HG03520 (cell line): ENCODE data around the gene SBF1.
A peak's percentile ranks its signal among the peaks of the same experiment; 100 is the strongest.

Experiments
- ATAC-seq: cut with Tn5 transposase; IDR thresholded peaks from one replicate; pipeline ENCODE4 v1.9.1; 2021; ENCODE audit warnings: mild to moderate bottlenecking, moderate library complexity; ENCODE audit not compliant: unreplicated experiment

Gene SBF1

GRCh38 chr22:50507421-50507990 lies 32.7 kb upstream of the SBF1 start, which contains the start of gene LMF2:
Gene LMF2, minus strand, starts transcription at chr22:50507702. Its CDS starts 27 bp downstream, at chr22:50507675.
- peak; percentile 41 for ATAC-seq

GRCh38 chr22:50506611-50507420 lies 32.0 kb upstream of the SBF1 start:
- no peak for ATAC-seq

DNA sequence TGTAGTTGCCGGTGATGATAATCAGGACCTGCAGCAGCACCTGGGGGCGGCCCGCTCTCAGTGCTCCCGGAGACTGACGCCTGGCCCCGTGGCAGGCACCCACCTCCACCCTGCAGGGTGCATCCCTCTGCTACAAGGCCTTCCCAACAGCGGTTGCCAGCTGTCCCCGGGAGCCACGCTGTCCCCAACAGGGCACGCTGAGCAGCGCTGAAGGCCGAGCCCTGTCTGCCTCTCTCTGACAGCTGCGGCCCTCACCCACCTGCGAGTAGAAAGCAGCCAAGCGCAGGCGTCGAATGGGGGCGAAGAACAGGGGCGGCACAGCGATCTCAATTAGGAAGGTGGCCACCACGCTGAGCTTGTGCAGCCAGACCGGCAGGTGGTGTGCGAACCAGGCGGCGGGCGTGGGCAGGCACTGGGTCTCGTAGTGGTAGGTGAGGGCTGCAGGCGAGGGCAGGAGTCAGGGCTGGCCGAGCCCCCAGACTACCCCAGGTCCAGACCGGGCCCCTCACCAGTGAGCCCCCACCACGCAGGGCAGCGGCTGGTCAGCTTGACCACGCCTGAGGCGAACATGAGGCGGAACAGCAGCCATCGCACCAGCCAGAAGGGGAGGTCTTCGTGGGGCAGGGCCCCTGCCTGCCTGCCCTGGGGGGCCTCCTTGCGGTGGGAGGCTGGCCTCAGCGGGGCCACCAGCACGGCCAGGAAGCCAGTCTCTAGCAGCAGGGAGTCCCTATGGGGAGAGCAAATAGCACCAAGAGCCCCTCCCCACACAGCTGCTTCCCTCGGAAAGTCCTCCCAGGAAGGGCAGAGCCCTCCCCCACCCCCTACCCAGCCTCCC lies 31.2 kb upstream of the SBF1 start:
- no peak for ATAC-seq

DNA sequence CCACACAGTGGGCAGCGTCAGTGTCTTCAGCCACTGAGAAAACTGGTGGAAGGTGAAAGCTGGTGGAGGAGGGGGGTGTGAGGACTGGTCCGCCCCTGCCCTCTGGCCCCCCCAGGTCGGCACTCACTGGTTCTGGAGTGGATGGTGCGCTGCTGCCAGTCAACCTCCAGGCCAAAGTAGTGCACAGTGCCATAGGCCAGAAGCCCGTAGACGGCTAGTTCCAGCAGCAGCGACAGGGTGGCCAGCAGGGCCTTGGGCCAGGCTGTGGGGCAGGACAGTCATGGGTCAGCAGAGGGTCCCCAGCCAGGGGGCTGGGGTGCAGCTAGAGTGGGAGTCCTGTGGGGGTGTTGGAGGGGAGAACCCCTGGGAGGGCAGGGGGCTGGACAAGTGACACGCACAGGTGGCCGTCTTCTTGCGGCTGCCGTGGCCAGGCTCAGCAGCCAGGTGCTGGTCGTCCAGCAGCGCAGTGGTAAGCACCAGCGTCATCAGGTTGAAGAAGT lies 30.5 kb upstream of the SBF1 start:
- ATAC-seq: no peak

- no peak for ATAC-seq
Measured at GRCh38 chr22:50504369-50505211, 29.8 kb upstream of the SBF1 start.

- ATAC-seq: no peak
Measured at GRCh38 chr22:50503475-50504145, 28.8 kb upstream of the SBF1 start.

- no peak for ATAC-seq
Measured at GRCh38 chr22:50502628-50503474, 28.0 kb upstream of the SBF1 start.

DNA sequence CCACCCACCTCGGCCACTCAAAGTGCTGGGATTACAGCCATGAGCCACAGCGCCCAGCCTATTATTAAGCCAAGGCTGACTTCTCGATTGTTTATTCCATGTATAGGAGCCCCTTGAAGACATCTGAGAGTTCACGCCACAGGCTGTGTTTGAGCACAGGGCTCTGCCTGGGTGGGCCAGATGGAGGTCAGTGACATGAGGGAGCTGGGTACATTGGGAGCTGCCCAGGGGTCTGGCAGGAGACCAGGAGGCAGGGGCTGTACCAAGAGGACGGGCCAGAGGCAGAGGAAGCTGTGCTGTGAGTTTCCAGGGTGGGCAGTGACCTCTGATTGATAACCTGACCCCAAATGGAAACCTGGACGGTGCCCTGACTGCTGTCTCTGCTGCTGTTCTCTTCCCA lies 27.3 kb upstream of the SBF1 start:
- no peak for ATAC-seq

DNA sequence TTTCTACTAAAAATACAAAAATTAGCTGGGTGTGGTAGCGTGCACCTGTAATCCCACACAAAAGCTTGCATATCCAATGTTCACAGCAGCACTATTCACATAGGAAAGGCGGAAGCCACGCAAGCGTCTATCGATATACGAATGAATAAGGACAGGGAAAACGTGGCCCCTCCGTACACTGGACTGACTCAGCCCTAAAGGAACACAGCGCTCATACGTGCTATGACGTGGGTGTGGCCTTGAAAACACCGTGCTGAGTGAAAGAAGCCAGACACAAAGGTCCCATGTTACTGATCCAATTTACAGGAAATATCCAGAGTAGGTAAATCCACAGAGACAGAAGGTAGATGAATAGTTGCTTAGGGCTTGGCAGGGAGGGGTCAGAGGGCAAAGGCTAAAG lies 25.6 kb upstream of the SBF1 start:
- ATAC-seq: no peak

DNA sequence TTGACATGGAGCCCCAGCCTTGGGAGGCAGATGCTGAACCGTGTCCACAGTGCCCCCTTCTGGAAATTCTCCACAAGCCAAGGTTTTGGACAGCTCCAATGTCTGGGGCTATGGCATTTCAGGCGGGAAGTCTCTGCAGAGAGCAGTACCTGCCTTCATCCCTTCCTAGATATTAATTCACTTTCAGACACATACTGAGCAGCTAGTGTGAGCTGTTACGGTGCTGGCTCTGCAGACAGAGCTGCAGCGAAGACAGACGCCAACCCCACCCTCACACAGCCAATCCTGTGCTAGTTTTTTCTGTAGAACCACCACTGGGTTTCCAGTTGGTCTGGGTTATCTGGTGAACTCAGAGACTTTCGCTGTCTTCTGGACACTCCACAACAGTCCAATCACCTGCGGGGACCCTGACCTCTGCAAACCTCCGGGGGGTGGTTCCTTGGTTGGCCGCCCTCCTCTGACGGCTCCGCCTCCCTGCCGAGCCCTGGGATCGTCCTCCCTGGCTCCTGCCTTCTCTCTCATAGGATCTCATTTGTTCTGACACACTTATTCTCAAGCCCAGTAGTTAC lies 23.6 kb upstream of the SBF1 start:
- no peak for ATAC-seq

DNA sequence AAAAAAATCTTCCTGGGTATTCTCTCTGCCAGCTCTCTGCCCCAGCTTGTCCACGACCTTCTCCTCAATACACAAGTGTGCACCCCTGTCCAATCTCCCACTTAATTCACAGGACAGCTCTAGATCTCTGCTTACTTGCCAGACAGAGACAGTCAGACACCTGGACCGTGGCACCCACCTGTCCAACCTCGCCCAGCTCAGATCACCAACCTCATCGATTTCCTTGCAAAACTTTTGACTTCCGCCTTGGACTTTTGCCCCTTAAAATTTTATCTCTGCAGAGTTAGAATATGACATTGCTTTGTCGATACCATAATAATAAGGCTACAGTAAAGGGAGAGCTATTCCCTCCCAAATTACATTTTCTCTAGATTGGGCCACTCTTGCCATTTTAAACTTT lies 22.3 kb upstream of the SBF1 start:
- no peak for ATAC-seq

DNA sequence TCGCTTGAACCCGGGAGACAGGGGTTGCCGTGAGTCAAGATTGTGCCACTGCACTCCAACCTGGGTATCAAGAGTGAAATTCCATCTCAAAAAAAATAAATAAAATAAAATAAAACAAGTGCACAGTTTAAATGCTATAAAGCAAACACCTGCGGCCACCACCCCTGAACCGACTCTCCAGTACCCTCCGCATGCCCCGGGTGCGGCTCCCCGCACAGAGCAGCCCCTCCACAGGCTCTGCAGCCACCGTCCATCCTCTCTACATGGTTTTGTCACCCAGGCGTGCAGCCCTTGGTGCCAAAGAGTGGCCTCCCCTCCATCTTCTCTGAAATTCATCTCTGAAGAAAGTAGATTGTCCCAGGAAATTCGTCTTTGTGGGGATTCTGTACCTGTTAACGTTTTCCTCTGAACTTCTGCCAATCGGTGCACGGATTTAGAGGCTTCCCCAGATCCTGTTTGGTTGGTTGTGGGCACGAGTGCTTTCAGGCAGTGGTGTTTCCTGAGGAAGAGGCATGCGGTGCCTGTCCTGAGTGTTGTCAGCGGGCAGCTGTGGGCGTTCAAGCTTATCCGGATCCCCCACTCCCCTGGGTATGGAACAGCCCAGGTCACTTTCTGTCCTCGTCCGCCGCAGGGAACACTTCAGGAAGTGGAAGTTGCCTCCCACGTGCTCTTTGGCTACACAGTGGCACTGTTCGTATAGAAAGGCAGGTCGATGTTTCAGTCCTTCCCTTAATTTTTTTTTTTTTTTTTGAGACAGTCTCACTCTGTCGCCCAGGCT lies 15.9 kb upstream of the SBF1 start:
- ATAC-seq: no peak

GRCh38 chr22:50489363-50490243 lies 14.8 kb upstream of the SBF1 start:
- ATAC-seq: no peak

GRCh38 chr22:50488886-50489285 lies 14.1 kb upstream of the SBF1 start:
- no peak for ATAC-seq

DNA sequence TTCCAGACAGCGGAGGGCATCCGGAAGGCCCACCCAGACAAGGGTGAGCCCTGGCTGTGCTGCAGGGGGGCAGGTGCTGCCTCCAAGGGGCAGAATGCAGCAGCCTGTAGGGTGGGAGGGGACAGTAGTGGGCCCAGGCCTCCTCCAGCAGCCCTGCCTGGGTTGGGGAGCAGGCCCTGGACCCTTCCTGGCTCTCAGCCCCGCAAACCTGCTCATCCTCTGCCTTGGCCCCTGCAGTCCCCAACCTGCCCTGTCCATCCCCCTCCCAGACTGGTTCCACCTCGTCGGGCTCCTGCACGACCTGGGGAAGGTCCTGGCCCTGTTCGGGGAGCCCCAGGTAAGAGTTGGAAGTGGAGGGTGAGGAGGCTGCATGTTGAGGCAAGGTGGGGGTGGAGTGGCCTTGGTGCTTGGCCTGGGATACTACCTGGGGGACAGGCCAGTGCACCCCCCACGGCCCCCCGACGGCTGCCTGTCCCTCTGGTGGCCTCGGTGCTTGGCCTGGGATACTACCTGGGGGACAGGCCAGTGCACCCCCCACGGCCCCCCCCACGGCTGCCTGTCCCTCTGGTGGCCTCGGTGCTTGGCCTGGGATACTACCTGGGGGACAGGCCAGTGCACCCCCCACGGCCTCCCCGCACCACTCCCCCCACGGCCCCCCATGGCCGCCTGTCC lies 13.3 kb upstream of the SBF1 start:
- ATAC-seq: no peak

GRCh38 chr22:50487290-50488005 lies 12.6 kb upstream of the SBF1 start:
- no peak for ATAC-seq
